ENCODE results near the gene UGT1A3.

UGT1A3 gene

GRCh38 chr2:233816334-233816733 lies 87.5 kb downstream of the UGT1A3 start:
- no peak for DNase-seq (ENCODE audit: low spot score)

DNA sequence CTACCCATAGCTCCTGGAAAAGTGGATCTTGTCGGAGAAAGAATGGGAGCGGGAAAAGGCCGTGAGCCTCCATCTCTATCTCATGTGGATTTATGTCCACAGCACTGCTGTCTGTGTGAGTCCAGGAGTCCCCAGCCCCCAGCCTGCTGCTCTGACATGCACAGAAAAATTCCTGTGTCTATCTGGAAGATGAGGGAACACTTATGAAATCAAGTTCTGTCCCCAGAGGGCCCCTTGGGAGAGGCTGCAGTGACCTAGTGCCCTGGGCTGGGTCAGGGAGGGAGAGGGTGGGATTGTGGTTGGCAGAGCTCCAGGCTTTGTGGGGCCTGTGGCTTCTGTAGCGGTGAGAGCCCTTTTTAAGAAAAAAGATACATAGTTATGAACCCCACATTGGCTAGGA lies 87.9 kb downstream of the UGT1A3 start:
- no peak for DNase-seq (ENCODE audit: low spot score)

DNA sequence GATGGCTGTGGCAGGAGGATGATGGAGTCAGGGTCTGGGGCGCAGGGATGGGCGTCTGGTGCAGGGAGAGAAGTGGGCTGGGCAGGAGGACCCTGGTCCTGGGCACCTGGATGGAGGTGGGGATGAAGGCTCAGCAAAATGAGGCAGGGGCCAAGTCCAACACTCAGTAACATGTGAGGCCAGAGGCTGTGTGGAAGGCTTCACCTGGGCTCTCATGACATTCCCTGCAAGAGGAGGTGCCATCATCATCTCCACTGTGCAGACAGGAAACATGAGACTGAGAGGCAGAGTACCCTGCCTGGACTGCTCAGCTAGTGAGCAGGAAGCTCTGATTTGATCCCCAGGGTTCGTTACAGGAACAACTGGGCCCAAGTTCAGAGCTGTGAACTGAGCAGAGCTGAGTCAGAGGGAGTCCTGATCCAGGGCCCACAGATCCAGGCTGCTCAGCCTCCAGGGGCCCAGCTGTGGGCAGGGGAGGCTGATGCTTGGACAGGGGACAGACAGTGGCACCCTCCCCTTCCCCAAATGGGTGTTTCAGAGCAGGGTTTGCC lies 88.6 kb downstream of the UGT1A3 start:
- DNase-seq (ENCODE audit: low spot score), result no peak

DNA sequence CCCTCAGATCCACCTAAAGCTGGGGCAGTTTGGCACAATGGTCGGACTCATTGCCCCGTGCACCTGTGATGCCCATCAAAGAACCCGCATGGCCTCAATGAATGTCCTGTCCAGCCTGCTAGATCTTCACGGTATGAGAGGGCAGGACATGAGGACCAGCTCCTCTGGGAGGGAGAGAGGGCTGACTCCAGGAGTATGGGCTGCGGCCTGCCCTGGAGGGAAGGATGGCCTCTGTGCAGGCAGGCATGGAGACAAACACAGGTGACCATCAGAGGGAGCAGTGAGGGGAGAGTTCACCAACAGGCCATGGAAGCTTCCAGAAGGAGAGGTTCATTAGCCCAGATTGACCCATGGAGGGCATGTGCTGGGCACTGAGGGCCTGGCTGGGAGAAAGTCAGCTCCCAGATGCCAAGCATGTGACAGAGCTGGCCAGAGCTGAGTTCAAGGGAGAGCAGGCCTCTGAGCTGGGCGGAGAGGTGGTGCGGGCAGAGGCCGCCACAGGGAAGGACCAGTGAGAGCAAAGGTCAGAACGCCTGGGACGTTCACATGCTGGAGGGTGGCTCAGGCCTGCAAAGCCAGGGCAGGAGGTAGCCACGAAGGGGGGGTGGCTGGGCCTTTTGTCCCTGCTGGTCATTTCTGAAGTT lies 89.3 kb downstream of the UGT1A3 start:
- no peak for DNase-seq (ENCODE audit: low spot score)

DNA sequence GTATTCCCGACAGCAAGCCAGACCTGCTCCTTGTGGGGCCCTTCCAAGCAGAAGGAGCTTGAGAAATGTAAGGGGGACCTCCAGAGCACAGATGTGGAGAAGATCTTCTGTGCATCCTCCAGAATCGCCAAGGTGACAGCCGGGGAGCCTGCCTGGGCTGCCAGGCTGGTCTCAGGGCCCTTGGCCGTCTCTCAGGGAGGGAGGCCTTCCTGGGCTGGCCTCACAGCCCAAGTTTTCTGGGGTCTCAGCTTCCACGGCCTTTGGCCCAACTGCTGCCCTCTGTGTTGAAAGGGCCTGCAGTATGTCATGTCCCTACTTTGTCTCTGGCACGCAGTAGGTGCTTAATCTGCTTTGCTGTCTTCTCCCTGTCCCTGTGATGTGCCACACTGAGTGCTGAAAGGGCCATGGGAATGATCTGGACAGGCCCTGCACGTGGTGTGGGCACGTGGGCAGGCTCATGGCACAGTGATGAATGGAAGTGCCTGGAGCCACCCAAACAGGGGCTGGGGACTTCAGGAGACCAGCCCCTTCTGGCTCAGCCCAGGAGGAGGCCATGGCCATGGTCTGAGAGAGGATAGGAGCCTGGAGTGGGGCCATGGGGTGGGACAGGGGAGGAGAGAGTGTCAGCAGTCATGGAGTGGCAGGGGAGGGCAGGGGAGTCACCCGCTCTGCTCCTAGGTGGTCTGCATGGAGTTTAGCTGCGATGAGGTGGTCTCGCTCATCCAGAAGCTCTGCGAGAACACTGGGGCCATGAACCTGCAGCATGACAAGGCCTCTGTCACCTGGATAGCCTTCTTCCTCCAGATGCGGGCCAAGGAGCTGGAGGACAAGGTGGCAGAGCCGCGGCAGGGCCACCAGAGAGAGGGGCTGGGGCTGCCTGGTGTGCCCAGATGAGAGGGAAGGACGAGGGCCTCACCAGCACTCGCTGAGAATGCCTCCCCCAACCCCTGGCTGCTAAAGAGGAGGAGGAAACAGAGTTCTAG lies 90.1 kb downstream of the UGT1A3 start:
- DNase-seq (ENCODE audit: low spot score), result no peak

DNA sequence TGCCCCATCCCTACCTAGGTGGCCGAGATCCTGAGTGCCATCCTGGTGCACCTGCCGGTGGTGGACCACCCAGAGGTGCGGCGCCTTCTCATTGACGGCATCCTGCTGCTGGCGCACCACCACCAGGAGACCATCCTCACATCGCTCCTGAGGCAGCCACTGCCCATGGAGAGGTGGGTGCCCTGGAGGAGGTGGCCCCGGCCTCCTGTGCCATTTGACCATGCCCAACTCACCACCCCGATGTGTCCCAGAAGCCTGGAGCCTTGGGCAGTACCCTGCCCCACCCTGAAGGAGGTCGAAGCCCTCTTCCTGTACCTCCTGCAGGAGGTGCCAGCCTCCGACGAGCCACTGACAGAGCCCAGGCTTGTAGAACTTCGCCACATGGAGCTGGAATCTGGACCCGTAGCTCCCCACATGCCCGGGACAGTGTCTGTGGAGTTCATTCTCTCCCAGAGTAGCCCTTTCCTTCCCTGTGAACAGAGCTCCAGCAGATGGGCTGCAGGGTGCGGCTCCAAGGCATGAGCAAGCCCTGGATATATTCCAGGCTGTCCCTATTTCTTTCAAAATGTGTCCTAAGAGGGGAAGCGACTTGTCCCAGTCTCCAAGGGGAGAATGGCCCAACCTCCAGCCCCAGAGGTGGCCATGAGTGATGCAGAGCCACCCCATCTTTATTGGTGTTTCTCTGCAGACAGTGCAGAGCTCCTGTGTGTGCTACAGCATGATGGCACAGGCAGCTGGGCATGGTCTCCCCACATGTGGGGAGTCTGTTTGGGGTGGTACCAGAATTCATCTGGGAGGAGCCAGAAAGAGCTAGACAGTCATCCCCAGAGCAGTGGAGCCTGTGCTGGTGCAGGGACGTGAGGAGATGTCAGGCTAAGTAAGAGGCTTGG lies 91.3 kb downstream of the UGT1A3 start:
- no peak for DNase-seq (ENCODE audit: low spot score)

GRCh38 chr2:233820774-233821105 lies 91.9 kb downstream of the UGT1A3 start:
- DNase-seq (ENCODE audit: low spot score), result no peak

GRCh38 chr2:233821196-233821595 lies 92.4 kb downstream of the UGT1A3 start:
- DNase-seq (ENCODE audit: low spot score), result no peak

- DNase-seq (ENCODE audit: low spot score), result no peak
These were observed 92.9 kb downstream of the UGT1A3 start for GRCh38 chr2:233821709-233822100.

GRCh38 chr2:233822101-233822771 lies 93.4 kb downstream of the UGT1A3 start:
- DNase-seq (ENCODE audit: low spot score), result no peak
